ENCODE data around the gene NFATC4.

GRCh38 chr14:24403294-24403998 lies 35.5 kb downstream of the NFATC4 start:
- TF ChIP-seq CTCF (IDR thresholded peaks at IDR 0.05) (no peak), EP300 (IDR thresholded peaks at IDR 0.05) (no peak), POLR2A (IDR thresholded peaks at IDR 0.05) (no peak)

Data from sigmoid colon (tissue), 4 donors.